SK-N-MC (cell line): ENCODE results near the gene RRP12.

Source experiments
- EZH2 ChIP-seq: fragments of 200-600 bp; sonication (generic); IDR thresholded peaks from one replicate; pipeline ENCODE4 v1.6.1; 2017; ENCODE audit warnings: antibody characterized with exemption
- FOXP2 ChIP-seq: optimal IDR thresholded peaks from 2 replicates; pipeline ENCODE3; 2011; ENCODE audit warnings: mild to moderate bottlenecking, moderate library complexity; ENCODE audit not compliant: insufficient read depth; ENCODE audit errors: extremely low read length, control extremely low read depth
- POLR2AphosphoS5 ChIP-seq: IDR thresholded peaks from 2 replicates; pipeline ENCODE4 v1.6.1; 2012; ENCODE audit warnings: mild to moderate bottlenecking, low read depth, low read length, borderline replicate concordance

DNA sequence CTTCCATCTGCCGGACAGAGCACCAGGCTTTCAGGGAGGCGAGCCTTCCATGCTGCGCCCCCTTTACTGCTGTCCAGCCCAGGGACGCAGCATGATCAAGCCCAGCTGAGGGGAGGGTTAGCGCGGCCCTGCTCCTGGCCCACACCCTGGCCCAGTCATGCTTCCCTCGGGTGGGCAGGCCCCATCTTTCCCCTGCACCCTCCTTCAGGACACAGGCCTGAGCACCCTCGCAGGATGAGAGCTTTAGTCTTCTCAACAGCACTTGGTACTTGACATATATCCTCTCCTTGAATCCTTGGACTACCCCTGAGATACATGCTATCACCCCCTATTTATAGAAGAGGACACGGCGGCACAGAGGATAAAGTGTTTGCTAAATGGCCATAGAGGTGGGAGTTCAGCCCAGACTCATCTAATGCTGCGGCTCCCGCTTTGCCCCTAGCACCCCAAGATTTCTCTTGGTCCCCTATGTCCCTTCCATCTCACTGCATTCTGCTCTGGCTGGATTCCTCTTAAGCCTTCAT is 34.0 kb downstream of the RRP12 start:
- no peak for TF ChIP-seq EZH2
- TF ChIP-seq POLR2AphosphoS5, result no peak
- no peak for TF ChIP-seq FOXP2
